Activated CD8-positive, alpha-beta memory T cell treated with anti-CD3 and anti-CD28 coated beads, Interleukin-2, amount 50 U/mL, for 24 hours (primary cell): ENCODE measurements around the gene STARD3.

Experiments
- DNase-seq: peaks from one replicate; pipeline ENCODE4 v3.0.0-alpha.2; 2020; ENCODE audit errors: extremely low read depth

Gene STARD3

GRCh38 chr17:39621523-39622379 is 15.2 kb upstream of the STARD3 start:
- peak; percentile 69 for DNase-seq

GRCh38 chr17:39622380-39623006 is 14.5 kb upstream of the STARD3 start:
- no peak for DNase-seq

GRCh38 chr17:39623356-39623950 is 13.5 kb upstream of the STARD3 start:
- DNase-seq = peak; percentile 66

- no peak for DNase-seq
Observed at GRCh38 chr17:39624313-39624712, 12.6 kb upstream of the STARD3 start.

GRCh38 chr17:39625198-39625785 is 11.7 kb upstream of the STARD3 start:
- no peak for DNase-seq

- DNase-seq = no peak
Observed at GRCh38 chr17:39626171-39627046, 10.5 kb upstream of the STARD3 start, which contains the start of gene PPP1R1B. PPP1R1B (plus strand) TSS chr17:39626952; CDS start chr17:39627393, 441 bp downstream.

GRCh38 chr17:39627047-39627711 is 9.8 kb upstream of the STARD3 start:
- DNase-seq = no peak

GRCh38 chr17:39627712-39628516 is 9.0 kb upstream of the STARD3 start:
- no peak for DNase-seq

GRCh38 chr17:39628655-39629493 is 8.1 kb upstream of the STARD3 start:
- no peak for DNase-seq

- no peak for DNase-seq
Observed at GRCh38 chr17:39629494-39629880, 7.5 kb upstream of the STARD3 start.

GRCh38 chr17:39629898-39630297 is 7.0 kb upstream of the STARD3 start:
- no peak for DNase-seq

- no peak for DNase-seq
Observed at GRCh38 chr17:39631403-39631802, 5.5 kb upstream of the STARD3 start.

- DNase-seq = no peak
Observed at GRCh38 chr17:39632153-39632941, 4.6 kb upstream of the STARD3 start.

GRCh38 chr17:39633570-39634183 is 3.3 kb upstream of the STARD3 start:
- DNase-seq = no peak

GRCh38 chr17:39634384-39634871 is 2.5 kb upstream of the STARD3 start:
- DNase-seq = no peak

- DNase-seq = no peak
Observed at GRCh38 chr17:39635614-39636176, 1.2 kb upstream of the STARD3 start.

- DNase-seq = no peak
Observed at GRCh38 chr17:39636587-39636926, 387 bp upstream of the STARD3 start.
